ENCODE data around the gene SCAF1. TPM values are rescaled to one million over a fixed set of nuclear protein-coding genes. Genes with fewer than 3 reads are reported as not detected.

SCAF1 gene
- total RNA-seq, 1 experiment from 2014 or later, result 83.4 TPM

GRCh38 chr19:49700563-49700962, 58.6 kb downstream of the SCAF1 start:
- H3K4me1 ChIP-seq, result no peaks in the 10 kb centered on the region
- no peaks in the 10 kb centered on the region for H3K9me3 ChIP-seq
- DNase-seq, result no peak
- Mint-ChIP-seq H3K27ac (ENCODE audit: unreplicated experiment) (no peak overlapping the region), H3K4me3 (ENCODE audit: unreplicated experiment) (no peak overlapping the region), H3K36me3 (ENCODE audit: insufficient read depth, unreplicated experiment) (peaks cover 5% of the 10 kb centered on the region), H3K27me3 (ENCODE audit: insufficient read depth, unreplicated experiment) (peaks cover 3% of the 10 kb centered on the region), H3K9me3 (ENCODE audit: unreplicated experiment) (no peaks in the 10 kb centered on the region), H3K4me1 (ENCODE audit: low read depth, unreplicated experiment) (peaks cover 11% of the 10 kb centered on the region)
- H3K36me3 ChIP-seq (ENCODE audit: control insufficient read depth, insufficient read depth, low read length), result no peaks in the 10 kb centered on the region
- ChIA-PET CTCF (no interaction called here), POLR2A (no interaction called here)
- intact Hi-C loops (cut with micrococcal nuclease; ENCODE audit: unreplicated experiment), result no loop called here
- TF ChIP-seq, protein P1, sequence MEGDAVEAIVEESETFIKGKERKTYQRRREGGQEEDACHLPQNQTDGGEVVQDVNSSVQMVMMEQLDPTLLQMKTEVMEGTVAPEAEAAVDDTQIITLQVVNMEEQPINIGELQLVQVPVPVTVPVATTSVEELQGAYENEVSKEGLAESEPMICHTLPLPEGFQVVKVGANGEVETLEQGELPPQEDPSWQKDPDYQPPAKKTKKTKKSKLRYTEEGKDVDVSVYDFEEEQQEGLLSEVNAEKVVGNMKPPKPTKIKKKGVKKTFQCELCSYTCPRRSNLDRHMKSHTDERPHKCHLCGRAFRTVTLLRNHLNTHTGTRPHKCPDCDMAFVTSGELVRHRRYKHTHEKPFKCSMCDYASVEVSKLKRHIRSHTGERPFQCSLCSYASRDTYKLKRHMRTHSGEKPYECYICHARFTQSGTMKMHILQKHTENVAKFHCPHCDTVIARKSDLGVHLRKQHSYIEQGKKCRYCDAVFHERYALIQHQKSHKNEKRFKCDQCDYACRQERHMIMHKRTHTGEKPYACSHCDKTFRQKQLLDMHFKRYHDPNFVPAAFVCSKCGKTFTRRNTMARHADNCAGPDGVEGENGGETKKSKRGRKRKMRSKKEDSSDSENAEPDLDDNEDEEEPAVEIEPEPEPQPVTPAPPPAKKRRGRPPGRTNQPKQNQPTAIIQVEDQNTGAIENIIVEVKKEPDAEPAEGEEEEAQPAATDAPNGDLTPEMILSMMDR (IDR thresholded peaks at IDR 0.05; ENCODE audit: insufficient read depth in 1 of 2, low read depth in 1 of 2, low read length in 1 of 2, severe bottlenecking in 1 of 2, unreplicated experiment in 1 of 2), result no peak
- H3K4me3 ChIP-seq (ENCODE audit: low read depth, low read length), result no peak overlapping the region
- H3K27me3 ChIP-seq (replicated peaks; ENCODE audit: control insufficient read depth, insufficient read depth, low read length), result no peaks in the 10 kb centered on the region
- BruUV-seq (replicated peaks), result no TSS peak

- Histone ChIP-seq H3K4me1 (no peaks in the 10 kb centered on the region), H3K4me3 (ENCODE audit: low read depth, low read length) (peak overlapping the region; percentile 44), H3K27me3 (replicated peaks; ENCODE audit: control insufficient read depth, insufficient read depth, low read length) (no peaks in the 10 kb centered on the region), H3K9me3 (no peaks in the 10 kb centered on the region), H3K36me3 (ENCODE audit: control insufficient read depth, insufficient read depth, low read length) (no peaks in the 10 kb centered on the region)
- H3K4me1 Mint-ChIP-seq (ENCODE audit: low read depth, unreplicated experiment), result peaks cover 11% of the 10 kb centered on the region
- peaks cover 5% of the 10 kb centered on the region for H3K36me3 Mint-ChIP-seq (ENCODE audit: insufficient read depth, unreplicated experiment)
- BruUV-seq (replicated peaks), result no TSS peak
- POLR2A ChIA-PET, result no interaction called here
- H3K9me3 Mint-ChIP-seq (ENCODE audit: unreplicated experiment), result no peaks in the 10 kb centered on the region
- CTCF ChIA-PET, result no interaction called here
- intact Hi-C loops (cut with micrococcal nuclease; ENCODE audit: unreplicated experiment), result no loop called here
- peaks cover 3% of the 10 kb centered on the region for H3K27me3 Mint-ChIP-seq (ENCODE audit: insufficient read depth, unreplicated experiment)
- peak in 1 of 2 experiments; percentile 53 for DNase-seq
- TF ChIP-seq, protein P1 (IDR thresholded peaks at IDR 0.05; ENCODE audit: insufficient read depth in 1 of 2, low read depth in 1 of 2, low read length in 1 of 2, severe bottlenecking in 1 of 2, unreplicated experiment in 1 of 2), result peak in 1 of 2 experiments; percentile 6
- H3K4me3 Mint-ChIP-seq (ENCODE audit: unreplicated experiment), result peak overlapping the region; percentile 67
- no peak overlapping the region for H3K27ac Mint-ChIP-seq (ENCODE audit: unreplicated experiment)
These were observed 59.3 kb downstream of the SCAF1 start for GRCh38 chr19:49701271-49701786.

- H3K9me3 Mint-ChIP-seq (ENCODE audit: unreplicated experiment), result no peaks in the 10 kb centered on the region
- POLR2A ChIA-PET, result no interaction called here
- no peak for DNase-seq
- BruUV-seq (replicated peaks), result no TSS peak
- H3K36me3 Mint-ChIP-seq (ENCODE audit: insufficient read depth, unreplicated experiment), result no peaks in the 10 kb centered on the region
- Histone ChIP-seq H3K36me3 (ENCODE audit: control insufficient read depth, insufficient read depth, low read length) (no peaks in the 10 kb centered on the region), H3K27me3 (replicated peaks; ENCODE audit: control insufficient read depth, insufficient read depth, low read length) (no peaks in the 10 kb centered on the region), H3K9me3 (no peaks in the 10 kb centered on the region), H3K4me1 (no peaks in the 10 kb centered on the region), H3K4me3 (ENCODE audit: low read depth, low read length) (no peak overlapping the region)
- H3K27me3 Mint-ChIP-seq (ENCODE audit: insufficient read depth, unreplicated experiment), result peaks cover 3% of the 10 kb centered on the region
- intact Hi-C loops (cut with micrococcal nuclease; ENCODE audit: unreplicated experiment), result no loop called here
- TF ChIP-seq, protein P1 (IDR thresholded peaks at IDR 0.05; ENCODE audit: insufficient read depth in 1 of 2, low read depth in 1 of 2, low read length in 1 of 2, severe bottlenecking in 1 of 2, unreplicated experiment in 1 of 2), result no peak
- peaks cover 11% of the 10 kb centered on the region for H3K4me1 Mint-ChIP-seq (ENCODE audit: low read depth, unreplicated experiment)
- CTCF ChIA-PET, result interaction anchor here (0.6 kb wide), 1 partner anchor 135 kb away, joined by 3 read pairs; no protein-coding TSS in a partner anchor
- no peak overlapping the region for H3K4me3 Mint-ChIP-seq (ENCODE audit: unreplicated experiment)
- H3K27ac Mint-ChIP-seq (ENCODE audit: unreplicated experiment), result no peak overlapping the region
These were observed 63.1 kb downstream of the SCAF1 start for GRCh38 chr19:49704888-49705642.

All from Caco-2 (cell line).